SHP77 treated with DMSO at 0.1 percent for 48 hours (cell line): ENCODE results near the gene WFDC10B.
"Not testable (repeated sequence)": the region's sequence is repeated elsewhere in the genome, so short reads cannot be mapped to it uniquely, and the experiment has no call there.

Experiments used
- DNase-seq: peaks from one replicate; lab custom pipeline; 2025; lab: John Stamatoyannopoulos, UW

WFDC10B gene

GRCh38 chr20:45704969-45705637, at the start of gene WFDC10B:
TSS of gene WFDC10B (minus strand) at chr20:45705019. CDS start at chr20:45685992, 19,027 bp downstream.
- DNase-seq: no peak

DNA sequence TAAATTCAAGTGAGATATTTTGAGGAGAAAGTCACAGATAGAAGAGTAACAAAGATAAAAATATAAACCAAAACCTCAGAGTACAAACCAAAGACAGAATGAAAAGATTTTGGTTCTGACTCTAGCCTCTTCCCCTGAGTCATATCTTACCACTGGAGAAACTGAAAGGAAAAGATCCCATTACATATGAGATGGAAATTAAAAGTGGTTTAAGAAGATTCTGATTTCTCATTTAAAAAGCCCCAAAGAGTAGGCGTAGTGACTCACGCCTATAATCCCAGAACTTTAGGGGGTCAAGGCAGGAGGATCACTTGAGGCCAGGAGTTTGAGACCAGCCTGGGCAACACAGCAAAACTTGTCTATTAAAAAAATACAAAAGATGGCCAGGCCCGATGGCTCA, 47.9 kb upstream of the WFDC10B start:
- DNase-seq: no peak

- DNase-seq: no peak
These were observed 46.9 kb upstream of the WFDC10B start for GRCh38 chr20:45751721-45752120.

DNA sequence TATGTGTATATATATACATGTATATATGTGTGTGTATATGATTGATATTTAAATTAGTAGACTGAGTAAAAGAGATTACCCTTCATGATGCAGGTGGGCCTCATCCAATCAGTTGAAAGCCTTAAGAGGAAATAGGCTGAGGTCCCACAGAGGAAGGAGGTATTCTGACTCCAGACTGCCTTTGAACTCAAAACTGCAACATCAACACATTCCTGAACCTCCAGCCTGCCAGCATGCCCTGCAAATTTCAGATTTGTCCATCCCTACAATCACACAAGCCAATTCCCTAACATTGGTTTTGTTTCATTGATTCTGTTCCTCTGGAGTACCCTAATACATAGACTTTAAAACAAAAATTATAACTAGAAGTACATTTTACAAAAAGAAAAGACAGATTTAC, 40.2 kb upstream of the WFDC10B start:
- no peak for DNase-seq

DNA sequence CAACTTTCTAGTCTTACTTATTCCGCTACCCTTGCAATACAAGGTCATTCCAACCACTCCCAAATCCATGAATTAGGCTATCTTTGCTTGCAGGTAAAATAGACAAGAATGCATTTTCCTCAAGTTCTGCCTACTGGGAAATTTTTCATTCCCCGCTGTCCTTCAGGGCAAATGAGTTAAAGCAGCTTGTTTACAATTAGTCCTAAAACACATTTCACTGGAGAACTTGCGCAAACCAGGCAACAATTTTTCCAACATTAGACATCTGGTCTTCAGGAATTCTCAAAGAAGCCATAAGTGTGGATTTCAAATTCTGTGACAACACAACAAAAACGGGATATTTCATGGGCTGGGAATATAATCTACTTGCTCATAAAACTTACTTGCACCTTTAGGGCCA, 37.8 kb upstream of the WFDC10B start:
- DNase-seq: no peak

- DNase-seq: no peak
These were observed 31.2 kb upstream of the WFDC10B start for GRCh38 chr20:45735988-45736387.

GRCh38 chr20:45735552-45735951, 30.7 kb upstream of the WFDC10B start:
- DNase-seq: no peak

DNA sequence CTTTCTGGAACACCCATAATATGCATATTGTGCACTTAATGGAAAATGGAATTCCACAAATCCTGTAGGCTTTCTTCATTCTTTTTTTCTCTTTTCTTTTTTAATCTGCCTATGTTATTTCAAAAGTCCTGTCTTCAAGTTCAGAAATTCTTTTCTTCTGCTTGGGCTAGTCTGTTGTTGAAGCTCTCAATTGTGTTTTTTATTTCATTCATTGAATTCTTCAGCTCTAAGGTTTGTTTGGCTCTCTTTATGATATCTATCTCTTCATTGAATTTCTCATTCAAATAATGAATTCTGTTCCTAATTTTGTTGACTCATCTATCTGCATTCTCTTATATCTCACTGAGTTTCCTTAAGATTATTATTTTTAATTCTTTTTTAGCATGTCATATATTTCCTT, 27.4 kb upstream of the WFDC10B start:
- DNase-seq: no peak

DNA sequence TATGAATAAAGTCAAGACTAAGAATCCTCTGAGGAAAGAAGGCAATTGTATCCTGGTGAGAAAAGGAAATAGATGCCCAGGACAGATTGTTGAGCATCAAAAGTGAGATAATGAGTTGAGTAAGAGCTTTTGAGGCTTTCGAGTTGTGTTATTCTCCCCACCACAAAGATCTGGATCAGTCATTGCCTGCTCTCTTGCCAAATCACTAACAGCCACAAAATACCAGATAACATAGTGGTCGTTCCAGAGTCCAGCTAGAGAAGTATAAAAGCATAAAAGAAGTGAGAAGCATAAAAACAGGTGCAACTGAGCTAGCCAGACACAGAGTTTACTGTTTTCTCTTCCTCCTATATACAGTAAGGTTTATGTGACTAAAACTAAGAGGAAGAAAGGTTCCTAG, 22.2 kb upstream of the WFDC10B start:
- DNase-seq: no peak

- DNase-seq: no peak
These were observed 20.3 kb upstream of the WFDC10B start for GRCh38 chr20:45725134-45725533.

DNA sequence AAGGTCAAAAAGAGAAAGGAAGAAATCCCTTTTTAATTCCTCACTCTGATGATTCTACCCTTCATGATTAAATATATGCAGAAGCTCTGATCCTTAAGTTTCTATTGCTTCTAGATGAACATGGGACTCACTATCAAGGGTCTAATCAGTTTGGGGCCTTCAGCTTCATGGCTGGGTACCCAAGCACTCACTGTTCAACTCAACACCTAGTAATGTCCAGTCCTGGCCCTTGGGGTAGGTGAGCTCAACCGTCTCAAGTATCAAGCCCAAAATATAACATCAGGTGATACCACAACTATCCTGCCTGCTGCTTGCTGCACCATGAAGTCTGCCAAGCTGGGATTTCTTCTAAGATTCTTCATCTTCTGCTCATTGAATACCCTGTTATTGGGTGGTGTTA, 17.2 kb upstream of the WFDC10B start, which contains the start of gene SPINT4:
Gene SPINT4 (plus strand): TSS at position 301 of the 400 bp plus-strand sequence. CDS start 21 bp downstream, at position 322.
- DNase-seq: no peak

DNA sequence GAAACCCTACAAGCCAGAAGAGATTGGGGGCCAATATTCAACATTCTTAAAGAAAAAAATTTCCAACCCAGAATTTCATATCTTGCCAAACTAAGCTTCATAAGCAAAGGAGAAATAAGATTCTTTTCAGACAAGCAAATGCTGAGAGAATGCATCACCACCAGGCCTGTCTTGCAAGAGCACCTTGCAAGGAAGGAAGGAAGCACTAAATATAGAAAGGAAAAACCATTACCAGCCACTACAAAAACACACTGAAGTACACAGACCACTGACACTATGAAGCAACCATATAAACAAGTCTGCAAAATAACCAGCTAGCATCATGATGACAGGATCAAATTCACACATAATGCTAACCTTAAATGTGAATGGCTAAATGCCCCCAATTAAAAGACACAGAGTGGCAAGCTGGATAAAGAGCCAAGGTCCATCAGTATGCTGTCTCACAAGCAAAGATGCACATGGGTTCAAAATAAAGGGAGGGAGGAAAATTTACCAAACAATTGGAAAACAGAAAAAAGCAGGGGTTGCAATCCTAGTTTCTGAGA, 11.4 kb upstream of the WFDC10B start:
- DNase-seq: not testable (repeated sequence)

DNA sequence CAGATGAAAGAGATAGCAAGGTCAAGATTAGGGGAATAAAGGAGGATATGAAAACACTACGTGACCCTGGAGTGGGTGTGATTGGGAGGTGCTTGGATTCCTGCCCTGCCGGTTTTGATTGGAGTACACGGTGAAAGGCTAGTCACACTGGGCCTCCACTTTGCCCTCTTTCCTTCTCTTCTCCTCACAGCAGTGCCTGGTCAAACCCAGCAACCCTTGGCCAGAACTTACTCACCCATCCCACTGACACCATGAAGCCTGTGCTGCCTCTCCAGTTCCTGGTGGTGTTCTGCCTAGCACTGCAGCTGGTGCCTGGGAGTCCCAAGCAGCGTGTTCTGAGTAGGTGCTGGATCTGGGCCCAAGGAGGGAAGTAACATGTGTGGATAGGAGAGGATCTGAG, 2.9 kb downstream of the WFDC10B start, which contains the start of gene WFDC13:
Gene WFDC13 (plus strand): TSS at position 166 of the 400 bp plus-strand sequence. CDS start 86 bp downstream, at position 252.
- no peak for DNase-seq

DNA sequence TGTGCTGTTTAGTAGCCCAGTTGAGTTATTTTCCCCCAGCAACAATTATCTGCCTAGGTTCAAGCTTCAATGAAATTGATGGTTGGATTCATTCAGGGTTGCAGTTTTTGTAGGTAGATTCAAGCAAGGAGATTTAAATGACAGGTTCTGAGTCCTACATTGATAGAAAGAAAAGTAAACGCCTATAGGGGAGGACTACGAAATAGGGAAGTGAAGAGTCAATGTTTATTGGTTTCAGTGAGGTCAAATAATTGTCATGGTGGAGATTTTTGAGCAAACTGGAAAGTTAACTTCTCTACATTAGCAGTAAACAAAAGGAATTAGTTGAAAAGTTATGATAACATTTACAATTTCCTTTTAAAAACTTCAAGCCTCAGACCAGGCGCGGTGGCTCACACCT, 3.7 kb downstream of the WFDC10B start:
- DNase-seq: no peak

GRCh38 chr20:45695496-45695895, 9.3 kb downstream of the WFDC10B start:
- no peak for DNase-seq

DNA sequence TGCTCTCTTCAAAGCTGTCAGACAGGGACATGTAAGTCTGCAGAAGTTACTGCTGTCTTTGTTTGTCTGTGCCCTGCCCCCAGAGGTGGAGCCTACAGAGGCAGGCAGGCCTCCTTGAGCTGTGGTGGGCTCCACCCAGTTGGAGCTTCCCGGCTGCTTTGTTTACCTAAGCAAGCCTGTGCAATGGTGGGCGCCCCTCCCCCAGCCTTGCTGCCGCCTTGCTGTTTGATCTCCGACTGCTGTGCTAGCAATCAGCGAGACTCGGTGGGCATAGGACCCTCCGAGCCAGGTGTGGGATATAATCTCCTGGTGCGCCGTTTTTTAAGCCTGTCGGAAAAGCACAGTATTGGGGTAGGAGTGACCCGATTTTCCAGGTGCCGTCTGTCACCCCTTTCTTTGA, 11.5 kb downstream of the WFDC10B start:
- not testable (repeated sequence) for DNase-seq

DNA sequence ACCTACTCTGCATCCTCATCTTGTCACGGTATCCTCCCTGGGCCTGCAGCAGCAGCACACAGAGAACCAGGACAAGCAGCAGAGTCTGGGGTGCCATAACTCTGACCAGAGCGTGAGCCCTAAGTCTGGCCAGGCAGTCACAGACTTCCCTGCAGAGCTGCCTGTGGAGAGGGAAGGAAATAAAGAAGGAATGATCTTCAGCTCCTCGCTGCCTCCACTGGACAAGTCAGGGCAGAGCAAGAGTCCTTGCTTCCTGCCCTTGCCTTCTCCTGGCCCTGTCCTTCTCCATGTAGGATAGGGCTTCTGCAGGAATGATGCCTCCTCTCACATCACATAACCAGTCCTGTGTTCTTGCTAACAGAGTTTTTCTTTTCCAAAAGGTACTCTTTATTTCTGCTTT, 18.9 kb downstream of the WFDC10B start:
- DNase-seq: no peak

- no peak for DNase-seq
These were observed 25.2 kb downstream of the WFDC10B start for GRCh38 chr20:45679650-45680049.

- DNase-seq: no peak
These were observed 32.1 kb downstream of the WFDC10B start for GRCh38 chr20:45672765-45673164.

DNA sequence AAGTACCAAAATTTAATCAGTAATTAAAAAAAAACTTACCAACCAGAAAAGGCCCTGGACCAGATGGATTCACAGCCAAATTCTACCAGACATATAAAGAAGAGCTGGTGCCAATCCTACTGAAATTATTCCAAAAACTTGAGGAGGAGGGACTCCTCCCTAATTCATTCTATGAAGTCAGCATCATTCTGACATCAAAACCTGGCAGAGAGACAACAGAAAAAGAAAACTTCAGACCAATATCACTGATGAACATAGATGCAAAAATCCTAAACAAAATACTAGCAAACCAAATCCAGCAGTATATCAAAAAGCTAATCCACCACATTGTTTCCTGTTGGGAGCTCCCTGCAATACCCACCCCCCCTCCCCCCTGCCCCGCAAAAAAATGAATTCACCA, 34.7 kb downstream of the WFDC10B start, which contains the start of gene WFDC11:
Gene WFDC11 (minus strand): TSS at position 101 of the 400 bp plus-strand sequence. CDS start 19,639 bp downstream, outside the sequence.
- no peak for DNase-seq

- not testable (repeated sequence) for DNase-seq
These were observed 47.8 kb downstream of the WFDC10B start for GRCh38 chr20:45657038-45657437.

DNA sequence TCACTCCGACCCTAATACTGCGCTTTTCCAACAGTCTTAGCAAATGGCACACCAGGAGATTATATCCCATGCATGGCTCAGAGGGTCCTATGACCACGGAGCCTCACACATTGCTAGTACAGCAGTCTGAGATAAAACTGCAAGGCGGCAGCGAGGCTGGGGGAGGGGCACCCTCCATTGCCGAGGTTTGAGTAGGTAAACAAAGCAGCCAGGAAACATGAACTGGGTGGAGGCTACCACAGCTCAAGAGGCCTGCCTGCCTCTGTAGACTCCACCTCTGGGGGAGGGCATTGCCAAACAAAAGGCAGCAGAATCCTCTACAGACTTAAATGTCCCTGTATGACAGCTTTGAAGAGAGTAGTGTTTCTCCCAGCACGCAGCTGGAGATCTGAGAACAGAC, 53.1 kb downstream of the WFDC10B start:
- peak; percentile 20 for DNase-seq

- no peak for DNase-seq
These were observed 55.4 kb downstream of the WFDC10B start for GRCh38 chr20:45649312-45649863.
